Prostate gland (tissue), 2 donors: Measurements from ENCODE around the gene ANO10.

Experiments
- CTCF ChIP-seq, 4 experiments: fragments of 200-600 bp in 2 of 4; fragments of 450-650 bp in 2 of 4; sonication (generic) in 2 of 4; IDR thresholded peaks; 1 replicate in 3 of 4; 2 replicates in 1 of 4; pipeline ENCODE4 v1.5.1; 2016 to 2019; ENCODE audit warnings: antibody characterized with exemption in 4 of 4, mild to moderate bottlenecking in 2 of 4, moderate library complexity in 2 of 4
- POLR2A ChIP-seq: fragments of 450-650 bp; IDR thresholded peaks from one replicate; pipeline ENCODE4 v1.6.1; 2016; ENCODE audit warnings: antibody characterized with exemption, mild to moderate bottlenecking
- POLR2AphosphoS5 ChIP-seq: sonication (generic); formaldehyde crosslinking; IDR thresholded peaks from one replicate; pipeline ENCODE4 v1.6.1; 2017; ENCODE audit warnings: antibody characterized with exemption

- TF ChIP-seq POLR2AphosphoS5 (no peak), CTCF (IDR thresholded peaks at IDR 0.05) (no peak), POLR2A (no peak)
Observed at GRCh38 chr3:43426388-43426787, 195.4 kb downstream of the ANO10 start.
